ENCODE data around the gene NEMP1. TPM values are rescaled to one million over a fixed set of nuclear protein-coding genes. Genes with fewer than 3 reads are reported as not detected.

Gene NEMP1
- total RNA-seq, 1 donor, result 6.5 TPM

DNA sequence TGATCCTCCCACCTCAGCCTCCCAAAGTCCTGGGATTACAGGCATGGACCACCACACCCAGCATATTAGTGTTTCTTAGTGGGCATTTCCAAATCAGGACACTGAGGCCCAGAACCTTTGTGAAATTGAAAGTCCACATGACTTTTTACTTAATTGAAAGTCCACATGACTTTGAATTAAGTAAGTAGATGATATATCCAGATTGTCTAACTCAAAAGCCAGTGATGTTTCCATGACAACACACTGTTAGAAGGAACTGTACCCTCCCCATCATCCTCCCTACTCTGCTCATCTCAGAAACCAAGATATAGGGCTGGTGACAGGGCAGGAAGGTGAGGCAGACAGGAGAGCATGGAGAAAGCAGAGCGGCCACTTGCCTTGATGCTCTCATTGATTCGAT, 35.9 kb downstream of the NEMP1 start:
- H2AFZ ChIP-seq (ENCODE audit: low read length), result no peak overlapping the region
- no peaks in the 10 kb centered on the region for H3K79me2 ChIP-seq (ENCODE audit: insufficient read depth, low read length)
- peaks cover 4% of the 10 kb centered on the region for H3K4me1 ChIP-seq (ENCODE audit: insufficient read depth, low read length)
- H3K9me3 ChIP-seq (ENCODE audit: low read depth, low read length), result no peaks in the 10 kb centered on the region
- DNase-seq (ENCODE audit: insufficient read length, low spot score, missing footprints), result no peak
- no peaks in the 10 kb centered on the region for H3K36me3 ChIP-seq (ENCODE audit: insufficient read depth, low read length)
- peaks cover 41% of the 10 kb centered on the region for H3K27me3 ChIP-seq (ENCODE audit: insufficient read depth, low read length)
- TF ChIP-seq, protein P1, sequence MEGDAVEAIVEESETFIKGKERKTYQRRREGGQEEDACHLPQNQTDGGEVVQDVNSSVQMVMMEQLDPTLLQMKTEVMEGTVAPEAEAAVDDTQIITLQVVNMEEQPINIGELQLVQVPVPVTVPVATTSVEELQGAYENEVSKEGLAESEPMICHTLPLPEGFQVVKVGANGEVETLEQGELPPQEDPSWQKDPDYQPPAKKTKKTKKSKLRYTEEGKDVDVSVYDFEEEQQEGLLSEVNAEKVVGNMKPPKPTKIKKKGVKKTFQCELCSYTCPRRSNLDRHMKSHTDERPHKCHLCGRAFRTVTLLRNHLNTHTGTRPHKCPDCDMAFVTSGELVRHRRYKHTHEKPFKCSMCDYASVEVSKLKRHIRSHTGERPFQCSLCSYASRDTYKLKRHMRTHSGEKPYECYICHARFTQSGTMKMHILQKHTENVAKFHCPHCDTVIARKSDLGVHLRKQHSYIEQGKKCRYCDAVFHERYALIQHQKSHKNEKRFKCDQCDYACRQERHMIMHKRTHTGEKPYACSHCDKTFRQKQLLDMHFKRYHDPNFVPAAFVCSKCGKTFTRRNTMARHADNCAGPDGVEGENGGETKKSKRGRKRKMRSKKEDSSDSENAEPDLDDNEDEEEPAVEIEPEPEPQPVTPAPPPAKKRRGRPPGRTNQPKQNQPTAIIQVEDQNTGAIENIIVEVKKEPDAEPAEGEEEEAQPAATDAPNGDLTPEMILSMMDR (IDR thresholded peaks at IDR 0.05; ENCODE audit: extremely low read depth, low read depth, low read length), result no peak
- H3K4me2 ChIP-seq (ENCODE audit: insufficient read depth, low read length), result no peak overlapping the region
- H4K20me1 ChIP-seq (ENCODE audit: insufficient read depth, low read length), result no peaks in the 10 kb centered on the region
- H3K4me3 ChIP-seq (ENCODE audit: insufficient read depth, low read length), result no peak overlapping the region
- H3K27ac ChIP-seq (ENCODE audit: low read depth, low read length), result no peak overlapping the region

DNA sequence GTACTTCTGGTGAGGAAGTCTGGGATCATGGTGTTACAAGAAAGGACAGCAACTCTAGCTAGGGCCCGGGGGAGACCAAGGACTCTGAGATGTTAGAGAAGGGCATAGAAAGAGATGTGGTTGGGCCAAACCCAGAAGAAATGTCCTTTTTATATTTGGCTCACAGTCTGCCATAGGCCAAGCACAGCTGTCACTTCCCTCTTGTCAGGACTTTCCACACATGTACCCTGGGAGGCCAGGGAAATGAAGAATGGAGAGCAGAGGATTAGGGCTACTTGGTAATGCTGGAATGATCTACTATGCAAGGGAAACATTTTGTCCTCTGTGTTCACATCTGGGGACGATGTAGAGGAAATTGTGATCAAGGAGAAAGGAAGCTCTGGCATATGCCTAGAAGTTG, 37.8 kb downstream of the NEMP1 start:
- Histone ChIP-seq H3K79me2 (ENCODE audit: insufficient read depth, low read length) (no peaks in the 10 kb centered on the region), H2AFZ (ENCODE audit: low read length) (no peak overlapping the region), H3K4me3 (ENCODE audit: insufficient read depth, low read length) (no peak overlapping the region), H3K9me3 (ENCODE audit: low read depth, low read length) (no peaks in the 10 kb centered on the region), H4K20me1 (ENCODE audit: insufficient read depth, low read length) (no peaks in the 10 kb centered on the region), H3K27ac (ENCODE audit: low read depth, low read length) (no peak overlapping the region), H3K27me3 (ENCODE audit: insufficient read depth, low read length) (peaks cover 44% of the 10 kb centered on the region), H3K36me3 (ENCODE audit: insufficient read depth, low read length) (no peaks in the 10 kb centered on the region), H3K4me2 (ENCODE audit: insufficient read depth, low read length) (no peak overlapping the region), H3K4me1 (ENCODE audit: insufficient read depth, low read length) (no peaks in the 10 kb centered on the region)
- TF ChIP-seq, protein P1 (IDR thresholded peaks at IDR 0.05; ENCODE audit: extremely low read depth, low read depth, low read length), result no peak
- DNase-seq (ENCODE audit: insufficient read length, low spot score, missing footprints), result no peak

DNA sequence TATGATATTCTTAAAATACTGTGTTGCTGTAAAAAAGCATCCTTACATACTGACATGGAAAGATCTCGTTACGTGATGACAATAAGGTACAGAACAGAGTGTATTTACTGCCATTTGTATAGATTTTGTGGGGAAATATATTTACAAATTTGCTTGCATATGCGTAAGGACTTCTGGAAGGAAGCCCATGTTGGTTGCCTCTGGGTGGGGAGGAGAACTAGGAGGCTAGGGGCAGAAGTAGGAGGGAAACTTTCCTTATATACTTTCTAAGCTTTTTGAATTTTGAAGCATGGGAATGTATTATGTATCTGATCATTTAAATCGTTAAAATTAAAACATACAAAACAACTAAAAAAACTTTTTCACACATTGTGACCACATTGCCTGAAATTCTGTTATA, 38.4 kb downstream of the NEMP1 start:
- H3K4me1 ChIP-seq (ENCODE audit: insufficient read depth, low read length), result no peaks in the 10 kb centered on the region
- H3K4me2 ChIP-seq (ENCODE audit: insufficient read depth, low read length), result no peak overlapping the region
- no peaks in the 10 kb centered on the region for H4K20me1 ChIP-seq (ENCODE audit: insufficient read depth, low read length)
- H3K4me3 ChIP-seq (ENCODE audit: insufficient read depth, low read length), result no peak overlapping the region
- H3K36me3 ChIP-seq (ENCODE audit: insufficient read depth, low read length), result no peaks in the 10 kb centered on the region
- H3K27ac ChIP-seq (ENCODE audit: low read depth, low read length), result no peak overlapping the region
- no peak for DNase-seq (ENCODE audit: insufficient read length, low spot score, missing footprints)
- no peaks in the 10 kb centered on the region for H3K79me2 ChIP-seq (ENCODE audit: insufficient read depth, low read length)
- TF ChIP-seq, protein P1 (IDR thresholded peaks at IDR 0.05; ENCODE audit: extremely low read depth, low read depth, low read length), result no peak
- H3K9me3 ChIP-seq (ENCODE audit: low read depth, low read length), result no peaks in the 10 kb centered on the region
- no peak overlapping the region for H2AFZ ChIP-seq (ENCODE audit: low read length)
- peaks cover 45% of the 10 kb centered on the region for H3K27me3 ChIP-seq (ENCODE audit: insufficient read depth, low read length)

DNA sequence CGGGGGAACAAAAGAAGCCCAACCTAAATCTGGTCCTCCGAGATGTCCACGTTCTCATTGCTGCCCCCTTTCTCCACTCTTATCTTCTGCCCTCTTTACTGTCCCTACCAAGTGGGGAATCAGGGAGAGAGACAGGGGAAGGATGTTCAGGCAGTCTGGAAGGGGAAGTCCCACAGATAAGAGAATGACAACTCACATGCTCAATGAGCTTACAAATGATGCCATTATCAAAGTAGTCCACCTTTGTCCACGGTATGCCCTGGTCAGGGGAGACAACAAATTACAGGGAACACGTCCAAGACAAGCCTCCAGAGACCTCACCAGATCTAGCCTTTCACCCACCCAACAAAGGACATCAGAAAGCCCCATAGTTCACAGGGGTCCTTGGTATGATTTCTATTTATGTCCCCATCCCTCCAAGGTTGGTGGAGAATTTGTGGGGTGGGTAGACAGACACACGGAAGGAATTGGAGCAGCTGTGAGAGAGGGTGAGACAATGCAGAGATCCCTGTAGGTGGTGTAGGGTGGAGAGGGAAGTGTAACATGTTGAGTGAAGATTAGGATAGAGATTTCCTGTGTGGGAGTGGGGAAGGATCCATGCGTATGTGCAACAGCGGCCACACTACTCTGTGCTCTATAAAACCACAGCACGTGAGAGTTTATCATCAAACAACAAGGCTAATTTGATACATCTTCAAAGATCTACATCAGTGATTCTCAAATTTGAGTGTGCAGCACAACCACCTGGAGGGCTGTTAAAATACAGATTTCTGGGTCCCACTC, 39.4 kb downstream of the NEMP1 start:
- no peaks in the 10 kb centered on the region for H3K79me2 ChIP-seq (ENCODE audit: insufficient read depth, low read length)
- TF ChIP-seq, protein P1 (IDR thresholded peaks at IDR 0.05; ENCODE audit: extremely low read depth, low read depth, low read length), result no peak
- no peaks in the 10 kb centered on the region for H4K20me1 ChIP-seq (ENCODE audit: insufficient read depth, low read length)
- H3K4me3 ChIP-seq (ENCODE audit: insufficient read depth, low read length), result no peak overlapping the region
- no peak overlapping the region for H3K27ac ChIP-seq (ENCODE audit: low read depth, low read length)
- H3K9me3 ChIP-seq (ENCODE audit: low read depth, low read length), result no peaks in the 10 kb centered on the region
- no peaks in the 10 kb centered on the region for H3K36me3 ChIP-seq (ENCODE audit: insufficient read depth, low read length)
- DNase-seq (ENCODE audit: insufficient read length, low spot score, missing footprints), result no peak
- no peak overlapping the region for H3K4me2 ChIP-seq (ENCODE audit: insufficient read depth, low read length)
- H3K27me3 ChIP-seq (ENCODE audit: insufficient read depth, low read length), result peaks cover 48% of the 10 kb centered on the region
- no peak overlapping the region for H2AFZ ChIP-seq (ENCODE audit: low read length)
- no peaks in the 10 kb centered on the region for H3K4me1 ChIP-seq (ENCODE audit: insufficient read depth, low read length)
